ENCODE data around the gene MSN. TPM values are rescaled to one million over a fixed set of nuclear protein-coding genes. Genes with fewer than 3 reads are reported as not detected.

MSN gene
- polyA plus RNA-seq, 1 donor from 2014 or later = 2.3 TPM

GRCh38 chrX:65634732-65635131 is 32.7 kb upstream of the MSN start:
- Histone ChIP-seq H3K9me3 (ENCODE audit: low read length) (no peaks in the 10 kb centered on the region), H3K4me2 (ENCODE audit: low read length) (no peak overlapping the region), H3K27me3 (ENCODE audit: insufficient read depth, low read depth, low read length) (no peaks in the 10 kb centered on the region), H3F3A (ENCODE audit: insufficient read depth, low read length, poor library complexity, severe bottlenecking) (no peaks in the 10 kb centered on the region), H3K9ac (ENCODE audit: low read length) (no peak overlapping the region), H3K4me3 (ENCODE audit: low read length) (no peak overlapping the region), H3K27ac (ENCODE audit: low read length) (no peak overlapping the region), H3K79me2 (replicated peaks; ENCODE audit: insufficient read depth, low read length) (no peaks in the 10 kb centered on the region), H3K36me3 (ENCODE audit: insufficient read depth, low read length) (no peaks in the 10 kb centered on the region), H2AFZ (ENCODE audit: low read depth, low read length) (no peak overlapping the region), H3K9me2 (ENCODE audit: insufficient read depth, low read length) (no peaks in the 10 kb centered on the region), H4K20me1 (ENCODE audit: insufficient read depth) (no peaks in the 10 kb centered on the region)
- TF ChIP-seq REST (IDR thresholded peaks at IDR 0.05; ENCODE audit: borderline replicate concordance) (no peak), EP300 (conservative IDR thresholded peaks at IDR 0.05; ENCODE audit: poor library complexity, severe bottlenecking) (no peak), SMC3 (conservative IDR thresholded peaks at IDR 0.05; ENCODE audit: poor library complexity) (no peak), POLR2AphosphoS5 (IDR thresholded peaks at IDR 0.05) (no peak), EZH2 (IDR thresholded peaks at IDR 0.05; ENCODE audit: borderline replicate concordance, insufficient read depth, low read length, poor library complexity, severe bottlenecking) (no peak), TAF1 (IDR thresholded peaks at IDR 0.05; ENCODE audit: low read depth) (no peak), RAD21 (conservative IDR thresholded peaks at IDR 0.05) (no peak), MXI1 (conservative IDR thresholded peaks at IDR 0.05; ENCODE audit: poor library complexity, severe bottlenecking) (no peak)
- TF ChIP-seq, protein P1, sequence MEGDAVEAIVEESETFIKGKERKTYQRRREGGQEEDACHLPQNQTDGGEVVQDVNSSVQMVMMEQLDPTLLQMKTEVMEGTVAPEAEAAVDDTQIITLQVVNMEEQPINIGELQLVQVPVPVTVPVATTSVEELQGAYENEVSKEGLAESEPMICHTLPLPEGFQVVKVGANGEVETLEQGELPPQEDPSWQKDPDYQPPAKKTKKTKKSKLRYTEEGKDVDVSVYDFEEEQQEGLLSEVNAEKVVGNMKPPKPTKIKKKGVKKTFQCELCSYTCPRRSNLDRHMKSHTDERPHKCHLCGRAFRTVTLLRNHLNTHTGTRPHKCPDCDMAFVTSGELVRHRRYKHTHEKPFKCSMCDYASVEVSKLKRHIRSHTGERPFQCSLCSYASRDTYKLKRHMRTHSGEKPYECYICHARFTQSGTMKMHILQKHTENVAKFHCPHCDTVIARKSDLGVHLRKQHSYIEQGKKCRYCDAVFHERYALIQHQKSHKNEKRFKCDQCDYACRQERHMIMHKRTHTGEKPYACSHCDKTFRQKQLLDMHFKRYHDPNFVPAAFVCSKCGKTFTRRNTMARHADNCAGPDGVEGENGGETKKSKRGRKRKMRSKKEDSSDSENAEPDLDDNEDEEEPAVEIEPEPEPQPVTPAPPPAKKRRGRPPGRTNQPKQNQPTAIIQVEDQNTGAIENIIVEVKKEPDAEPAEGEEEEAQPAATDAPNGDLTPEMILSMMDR (IDR thresholded peaks at IDR 0.05; ENCODE audit: poor library complexity, severe bottlenecking) = no peak

- no peak overlapping the region for H3K9ac ChIP-seq (ENCODE audit: low read length)
- H3K9me3 ChIP-seq (ENCODE audit: low read length) = no peaks in the 10 kb centered on the region
- TF ChIP-seq RAD21 (conservative IDR thresholded peaks at IDR 0.05) (no peak), MXI1 (conservative IDR thresholded peaks at IDR 0.05; ENCODE audit: poor library complexity, severe bottlenecking) (no peak), REST (IDR thresholded peaks at IDR 0.05; ENCODE audit: borderline replicate concordance) (no peak), EP300 (conservative IDR thresholded peaks at IDR 0.05; ENCODE audit: poor library complexity, severe bottlenecking) (no peak), EZH2 (IDR thresholded peaks at IDR 0.05; ENCODE audit: borderline replicate concordance, insufficient read depth, low read length, poor library complexity, severe bottlenecking) (no peak), POLR2AphosphoS5 (IDR thresholded peaks at IDR 0.05) (no peak), SMC3 (conservative IDR thresholded peaks at IDR 0.05; ENCODE audit: poor library complexity) (no peak), TAF1 (IDR thresholded peaks at IDR 0.05; ENCODE audit: low read depth) (no peak)
- TF ChIP-seq, protein P1 (IDR thresholded peaks at IDR 0.05; ENCODE audit: poor library complexity, severe bottlenecking) = no peak
- no peaks in the 10 kb centered on the region for H3F3A ChIP-seq (ENCODE audit: insufficient read depth, low read length, poor library complexity, severe bottlenecking)
- H3K4me3 ChIP-seq (ENCODE audit: low read length) = no peak overlapping the region
- H3K36me3 ChIP-seq (ENCODE audit: insufficient read depth, low read length) = no peaks in the 10 kb centered on the region
- H3K27ac ChIP-seq (ENCODE audit: low read length) = no peak overlapping the region
- no peaks in the 10 kb centered on the region for H3K9me2 ChIP-seq (ENCODE audit: insufficient read depth, low read length)
- H3K79me2 ChIP-seq (replicated peaks; ENCODE audit: insufficient read depth, low read length) = no peaks in the 10 kb centered on the region
- H3K4me2 ChIP-seq (ENCODE audit: low read length) = no peak overlapping the region
- no peaks in the 10 kb centered on the region for H4K20me1 ChIP-seq (ENCODE audit: insufficient read depth)
- no peak overlapping the region for H2AFZ ChIP-seq (ENCODE audit: low read depth, low read length)
- no peaks in the 10 kb centered on the region for H3K27me3 ChIP-seq (ENCODE audit: insufficient read depth, low read depth, low read length)
Measured at GRCh38 chrX:65635378-65635777, 32.1 kb upstream of the MSN start.
